Endometrial microvascular endothelial cells (primary cell): Measurements from ENCODE around the gene ATP11C. TPM values are rescaled to one million over a fixed set of nuclear protein-coding genes. Genes with fewer than 3 reads are reported as not detected.

Experiments used
- in situ Hi-C: cut with HindIII; loops from 2 replicates; pipeline ENCODE4 v1.10.0; 2017; ENCODE audit warnings: low sequenced_read_pairs, low pct_unique_long_range_greater_than_20kb; ENCODE audit errors: inconsistent ontology term
- total RNA-seq: library from RNA; depleted of rRNA; stranded (reverse); fragments of >200 nt; gene quantifications from one replicate; pipeline ENCODE4 v1.2.3, GENCODE V29; 2015; ENCODE audit errors: inconsistent ontology term

ATP11C gene
- total RNA-seq, 1 donor from 2014 or later: 42.6 TPM

- in situ Hi-C loops: no loop called here
These were observed 106.5 kb downstream of the ATP11C start for GRCh38 chrX:139826065-139827044.

- in situ Hi-C loops: no loop called here
These were observed 107.2 kb downstream of the ATP11C start for GRCh38 chrX:139825618-139826017.

- in situ Hi-C loops: no loop called here
These were observed 109.0 kb downstream of the ATP11C start for GRCh38 chrX:139823806-139824205.

- in situ Hi-C loops: no loop called here
These were observed 112.4 kb downstream of the ATP11C start for GRCh38 chrX:139820358-139820984.

- in situ Hi-C loops: no loop called here
These were observed 116.6 kb downstream of the ATP11C start for GRCh38 chrX:139816204-139816603.

- in situ Hi-C loops: no loop called here
These were observed 117.1 kb downstream of the ATP11C start for GRCh38 chrX:139815771-139816170.

GRCh38 chrX:139811942-139812629, 120.8 kb downstream of the ATP11C start:
- in situ Hi-C loops: no loop called here

- in situ Hi-C loops: no loop called here
These were observed 128.4 kb downstream of the ATP11C start for GRCh38 chrX:139804482-139804881.

GRCh38 chrX:139803224-139803623, 129.6 kb downstream of the ATP11C start:
- in situ Hi-C loops: no loop called here

GRCh38 chrX:139802048-139802447, 130.8 kb downstream of the ATP11C start:
- in situ Hi-C loops: no loop called here

GRCh38 chrX:139801397-139801813, 131.4 kb downstream of the ATP11C start:
- in situ Hi-C loops: no loop called here

- in situ Hi-C loops: no loop called here
These were observed 134.2 kb downstream of the ATP11C start for GRCh38 chrX:139798701-139799100.

- in situ Hi-C loops: no loop called here
These were observed 137.7 kb downstream of the ATP11C start for GRCh38 chrX:139795196-139795595.

GRCh38 chrX:139787601-139788000, 145.3 kb downstream of the ATP11C start:
- in situ Hi-C loops: no loop called here

- in situ Hi-C loops: no loop called here
These were observed 148.0 kb downstream of the ATP11C start for GRCh38 chrX:139784807-139785206.

- in situ Hi-C loops: no loop called here
These were observed 148.9 kb downstream of the ATP11C start for GRCh38 chrX:139783959-139784358.

GRCh38 chrX:139783030-139783429, 149.8 kb downstream of the ATP11C start:
- in situ Hi-C loops: no loop called here

GRCh38 chrX:139776599-139776998, 156.3 kb downstream of the ATP11C start:
- in situ Hi-C loops: no loop called here

- in situ Hi-C loops: no loop called here
These were observed 162.5 kb downstream of the ATP11C start for GRCh38 chrX:139770366-139770765.
